ENCODE data around the gene CPM. TPM values are rescaled to one million over a fixed set of nuclear protein-coding genes. Genes with fewer than 3 reads are reported as not detected.

The CPM gene
- total RNA-seq, 2 experiments from 2014 or later = 0.34 to 0.58 TPM

- ChIA-PET CTCF (no interaction called here), POLR2A (no interaction called here)
- Mint-ChIP-seq H3K9me3 (ENCODE audit: insufficient read depth) (no peaks in the 10 kb centered on the region), H3K36me3 (ENCODE audit: low read depth) (no peaks in the 10 kb centered on the region), H3K4me1 (ENCODE audit: low read depth) (no peaks in the 10 kb centered on the region), H3K27me3 (ENCODE audit: low read depth) (peaks cover 3% of the 10 kb centered on the region), H3K27ac (no peak overlapping the region), H3K4me3 (no peak overlapping the region)
- DNase-seq = no peak
- no peak for ATAC-seq
These were observed 14.0 kb downstream of the CPM start for GRCh38 chr12:68918960-68919359.

DNA sequence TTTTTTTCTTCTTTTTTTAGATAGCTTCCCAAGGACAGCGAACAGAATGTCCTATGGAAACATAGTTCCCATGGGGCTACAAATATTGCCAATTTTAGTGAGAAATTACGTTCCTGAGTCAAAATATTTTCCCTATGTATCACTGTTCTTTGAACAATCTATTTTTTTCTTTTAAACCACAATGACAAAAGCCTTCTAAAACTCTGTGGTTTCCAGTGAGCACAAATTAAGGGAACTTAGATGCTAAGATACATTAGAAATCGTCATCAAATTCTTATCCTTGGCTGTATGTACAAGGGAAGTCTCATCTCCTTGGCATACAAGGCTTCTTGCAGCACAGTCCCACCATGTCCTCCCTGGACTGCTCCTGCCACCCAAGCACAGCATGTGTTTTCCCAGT is 17.9 kb downstream of the CPM start:
- no peak for ATAC-seq
- Mint-ChIP-seq H3K27ac (no peak overlapping the region), H3K9me3 (ENCODE audit: insufficient read depth) (no peaks in the 10 kb centered on the region), H3K4me3 (no peak overlapping the region), H3K36me3 (ENCODE audit: low read depth) (no peaks in the 10 kb centered on the region), H3K27me3 (ENCODE audit: low read depth) (no peaks in the 10 kb centered on the region), H3K4me1 (ENCODE audit: low read depth) (no peaks in the 10 kb centered on the region)
- DNase-seq = no peak
- POLR2A ChIA-PET = no interaction called here
- CTCF ChIA-PET = no interaction called here

DNA sequence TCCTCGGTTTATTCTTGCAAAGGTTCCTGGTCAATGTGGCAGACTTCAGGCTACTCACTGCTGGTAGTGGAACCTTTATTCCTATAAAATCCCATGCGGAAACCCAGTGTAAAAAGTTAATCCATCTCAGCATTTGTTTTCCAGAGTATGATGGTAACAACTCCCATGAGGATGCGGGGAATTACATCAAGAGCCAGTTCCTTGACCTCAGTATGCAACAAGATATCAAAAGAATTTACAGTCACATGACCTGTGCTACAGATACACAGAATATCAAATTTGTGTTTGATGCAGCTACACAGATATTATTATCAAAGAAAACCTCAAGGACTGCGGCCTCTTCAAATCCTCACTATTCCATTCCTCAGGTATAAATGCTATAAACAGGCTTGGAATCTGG is 19.3 kb downstream of the CPM start:
- Mint-ChIP-seq H3K9me3 (ENCODE audit: insufficient read depth) (no peaks in the 10 kb centered on the region), H3K36me3 (ENCODE audit: low read depth) (no peaks in the 10 kb centered on the region), H3K4me3 (no peak overlapping the region), H3K4me1 (ENCODE audit: low read depth) (no peaks in the 10 kb centered on the region), H3K27ac (no peak overlapping the region), H3K27me3 (ENCODE audit: low read depth) (no peaks in the 10 kb centered on the region)
- ChIA-PET CTCF (no interaction called here), POLR2A (no interaction called here)
- ATAC-seq = no peak
- DNase-seq = no peak

DNA sequence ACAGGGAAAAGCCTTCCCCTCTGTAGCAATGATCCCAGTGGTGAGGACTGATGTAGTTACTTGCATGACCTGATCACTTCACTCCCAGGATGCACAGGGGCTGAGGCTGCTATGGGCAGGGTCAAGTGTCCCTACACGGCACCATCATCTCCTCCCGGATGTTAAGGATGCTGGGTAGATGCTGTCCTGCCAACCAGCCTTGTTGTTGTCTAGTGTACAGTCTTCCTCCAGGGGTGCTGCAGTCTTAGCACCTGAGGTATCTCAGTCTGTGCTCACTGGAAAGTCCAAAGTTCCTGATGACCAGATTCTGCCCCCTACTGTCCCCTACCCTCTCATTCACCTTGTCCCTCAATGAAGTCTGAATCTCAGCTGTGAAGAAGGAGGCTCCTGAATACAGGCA is 20.1 kb downstream of the CPM start:
- Mint-ChIP-seq H3K27ac (no peak overlapping the region), H3K36me3 (ENCODE audit: low read depth) (no peaks in the 10 kb centered on the region), H3K4me3 (no peak overlapping the region), H3K27me3 (ENCODE audit: low read depth) (no peaks in the 10 kb centered on the region), H3K4me1 (ENCODE audit: low read depth) (no peaks in the 10 kb centered on the region), H3K9me3 (ENCODE audit: insufficient read depth) (no peaks in the 10 kb centered on the region)
- ChIA-PET CTCF (no interaction called here), POLR2A (no interaction called here)
- ATAC-seq (no peak), DNase-seq (no peak)

- ATAC-seq (no peak), DNase-seq (no peak)
- POLR2A ChIA-PET = no interaction called here
- no peaks in the 10 kb centered on the region for H3K36me3 Mint-ChIP-seq (ENCODE audit: low read depth)
- CTCF ChIA-PET = no interaction called here
- H3K4me3 Mint-ChIP-seq = no peak overlapping the region
- no peaks in the 10 kb centered on the region for H3K9me3 Mint-ChIP-seq (ENCODE audit: insufficient read depth)
- H3K4me1 Mint-ChIP-seq (ENCODE audit: low read depth) = no peaks in the 10 kb centered on the region
- no peaks in the 10 kb centered on the region for H3K27me3 Mint-ChIP-seq (ENCODE audit: low read depth)
- no peak overlapping the region for H3K27ac Mint-ChIP-seq
These were observed 21.7 kb downstream of the CPM start for GRCh38 chr12:68911197-68911718.

DNA sequence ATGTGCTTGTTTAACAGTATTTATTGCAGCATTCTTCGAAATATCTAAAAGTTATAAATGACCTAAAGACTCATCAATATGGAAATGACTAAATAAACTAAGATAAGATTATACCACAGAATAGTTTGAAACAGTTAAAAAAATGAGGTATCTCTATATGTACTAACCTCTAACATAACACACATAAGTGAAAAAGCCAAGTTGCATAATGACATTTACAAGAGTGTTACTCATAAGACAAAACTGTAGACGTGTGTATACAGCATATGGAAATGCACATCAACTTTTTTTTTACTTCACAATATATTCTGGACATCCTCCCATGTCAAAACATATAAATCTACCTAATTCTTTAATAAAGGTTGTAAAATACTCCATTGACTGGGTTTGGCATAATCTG is 22.8 kb downstream of the CPM start:
- no peaks in the 10 kb centered on the region for H3K27me3 Mint-ChIP-seq (ENCODE audit: low read depth)
- no peak overlapping the region for H3K4me3 Mint-ChIP-seq
- DNase-seq (no peak), ATAC-seq (no peak)
- H3K4me1 Mint-ChIP-seq (ENCODE audit: low read depth) = no peaks in the 10 kb centered on the region
- no peaks in the 10 kb centered on the region for H3K9me3 Mint-ChIP-seq (ENCODE audit: insufficient read depth)
- no peak overlapping the region for H3K27ac Mint-ChIP-seq
- POLR2A ChIA-PET = no interaction called here
- no peaks in the 10 kb centered on the region for H3K36me3 Mint-ChIP-seq (ENCODE audit: low read depth)
- CTCF ChIA-PET = no interaction called here

- no peaks in the 10 kb centered on the region for H3K27me3 Mint-ChIP-seq (ENCODE audit: low read depth)
- no peaks in the 10 kb centered on the region for H3K9me3 Mint-ChIP-seq (ENCODE audit: insufficient read depth)
- no peak for ATAC-seq
- H3K36me3 Mint-ChIP-seq (ENCODE audit: low read depth) = no peaks in the 10 kb centered on the region
- CTCF ChIA-PET = no interaction called here
- H3K27ac Mint-ChIP-seq = no peak overlapping the region
- DNase-seq = no peak
- H3K4me3 Mint-ChIP-seq = no peak overlapping the region
- POLR2A ChIA-PET = no interaction called here
- no peaks in the 10 kb centered on the region for H3K4me1 Mint-ChIP-seq (ENCODE audit: low read depth)
These were observed 24.9 kb downstream of the CPM start for GRCh38 chr12:68908076-68908475.

DNA sequence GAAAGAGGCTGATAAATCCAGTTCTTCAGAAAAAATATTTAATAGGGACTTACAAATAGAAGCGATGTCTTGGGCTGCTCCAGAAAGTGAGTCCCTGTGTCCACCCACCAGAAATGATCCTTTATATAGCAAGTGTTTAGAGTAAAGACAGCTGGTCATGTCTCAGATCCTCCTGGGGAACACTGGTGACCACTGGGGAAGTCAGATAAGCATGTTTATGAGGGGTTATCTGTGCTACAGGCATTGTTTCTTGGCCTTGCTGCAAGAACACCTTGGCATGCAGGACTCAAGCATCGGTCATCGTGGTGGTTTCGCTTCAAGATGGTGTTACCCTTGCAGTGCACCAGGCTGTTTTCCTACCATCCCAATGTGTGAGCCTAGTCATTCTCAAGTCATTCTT is 27.2 kb downstream of the CPM start:
- ChIA-PET CTCF (no interaction called here), POLR2A (no interaction called here)
- ATAC-seq = no peak
- DNase-seq = no peak
- peaks cover 4% of the 10 kb centered on the region for H3K27me3 Mint-ChIP-seq (ENCODE audit: low read depth)
- no peaks in the 10 kb centered on the region for H3K4me1 Mint-ChIP-seq (ENCODE audit: low read depth)
- no peak overlapping the region for H3K27ac Mint-ChIP-seq
- no peaks in the 10 kb centered on the region for H3K9me3 Mint-ChIP-seq (ENCODE audit: insufficient read depth)
- no peaks in the 10 kb centered on the region for H3K36me3 Mint-ChIP-seq (ENCODE audit: low read depth)
- no peak overlapping the region for H3K4me3 Mint-ChIP-seq

- no peak for ATAC-seq
- H3K4me3 Mint-ChIP-seq = no peak overlapping the region
- no peaks in the 10 kb centered on the region for H3K4me1 Mint-ChIP-seq (ENCODE audit: low read depth)
- H3K27ac Mint-ChIP-seq = no peak overlapping the region
- POLR2A ChIA-PET = no interaction called here
- no peaks in the 10 kb centered on the region for H3K36me3 Mint-ChIP-seq (ENCODE audit: low read depth)
- H3K9me3 Mint-ChIP-seq (ENCODE audit: insufficient read depth) = no peaks in the 10 kb centered on the region
- CTCF ChIA-PET = no interaction called here
- H3K27me3 Mint-ChIP-seq (ENCODE audit: low read depth) = peaks cover 10% of the 10 kb centered on the region
- no peak for DNase-seq
These were observed 28.5 kb downstream of the CPM start for GRCh38 chr12:68904351-68904962.

DNA sequence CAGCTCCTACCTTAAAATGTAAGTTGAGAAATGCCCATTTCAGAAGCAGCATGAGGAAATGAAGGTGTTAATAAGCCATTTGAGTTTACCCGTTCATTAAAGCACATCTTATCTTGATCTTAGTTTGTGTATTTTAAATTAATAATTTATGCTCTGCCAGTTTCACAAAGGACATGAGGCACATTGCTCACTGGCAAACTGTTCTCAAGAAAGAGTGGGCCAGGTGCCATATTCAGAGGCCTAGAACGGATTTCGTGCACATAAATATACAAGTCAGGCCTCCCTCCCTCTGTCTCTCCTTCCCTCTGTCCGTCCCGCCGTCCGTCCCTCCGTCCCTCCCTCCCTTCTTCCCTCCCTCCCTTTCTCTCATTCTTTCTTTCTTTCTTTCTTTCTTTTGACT is 29.5 kb downstream of the CPM start:
- Mint-ChIP-seq H3K4me3 (no peak overlapping the region), H3K27ac (no peak overlapping the region), H3K36me3 (ENCODE audit: low read depth) (no peaks in the 10 kb centered on the region), H3K9me3 (ENCODE audit: insufficient read depth) (no peaks in the 10 kb centered on the region), H3K27me3 (ENCODE audit: low read depth) (peaks cover 12% of the 10 kb centered on the region), H3K4me1 (ENCODE audit: low read depth) (no peaks in the 10 kb centered on the region)
- ATAC-seq (no peak), DNase-seq (no peak)
- POLR2A ChIA-PET = no interaction called here
- CTCF ChIA-PET = no interaction called here

DNA sequence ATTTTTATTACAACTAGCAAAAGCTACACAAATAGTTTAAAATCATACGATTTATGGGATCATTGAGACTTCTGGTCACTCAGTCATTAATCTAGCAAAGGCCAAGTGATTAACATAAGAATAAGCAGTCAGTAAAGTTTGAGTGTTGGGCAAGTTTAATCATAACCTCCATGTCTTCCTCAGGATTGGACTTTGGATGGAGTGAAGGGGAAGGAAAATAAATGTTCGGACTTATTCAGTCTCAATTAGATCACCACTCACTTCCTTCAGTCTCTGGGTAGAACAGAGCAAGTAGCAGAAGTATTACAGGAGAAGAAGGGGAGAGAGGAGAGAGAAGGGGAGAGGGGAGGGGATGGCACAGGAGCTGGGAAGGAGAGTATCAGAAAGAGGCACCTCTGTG is 31.4 kb downstream of the CPM start:
- no peaks in the 10 kb centered on the region for H3K4me1 Mint-ChIP-seq (ENCODE audit: low read depth)
- ATAC-seq = no peak
- H3K36me3 Mint-ChIP-seq (ENCODE audit: low read depth) = no peaks in the 10 kb centered on the region
- peaks cover 14% of the 10 kb centered on the region for H3K27me3 Mint-ChIP-seq (ENCODE audit: low read depth)
- H3K4me3 Mint-ChIP-seq = no peak overlapping the region
- H3K27ac Mint-ChIP-seq = no peak overlapping the region
- ChIA-PET CTCF (interaction anchor here (1.2 kb wide), 1 partner anchor 16 kb away, joined by 3 read pairs; no protein-coding TSS in a partner anchor), POLR2A (no interaction called here)
- H3K9me3 Mint-ChIP-seq (ENCODE audit: insufficient read depth) = no peaks in the 10 kb centered on the region
- no peak for DNase-seq

DNA sequence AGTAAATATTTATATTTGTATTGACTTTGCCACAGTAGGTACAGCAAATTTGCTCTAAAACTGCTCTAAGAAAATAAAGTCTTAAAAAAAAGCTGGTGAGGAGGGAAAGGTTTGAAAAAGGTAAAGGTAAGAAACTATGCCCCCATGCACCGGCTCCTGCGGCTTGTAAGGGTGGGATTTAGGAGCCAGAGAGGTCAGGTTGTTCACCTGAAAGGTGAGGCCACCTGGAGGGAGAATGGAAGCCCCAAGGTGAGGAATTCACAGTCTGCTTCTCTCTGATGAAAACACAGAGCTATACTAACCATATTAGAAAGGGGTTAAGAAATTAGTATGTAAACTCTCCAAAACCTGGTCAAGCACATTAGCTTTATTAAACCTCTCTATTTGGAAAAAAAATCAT is 31.8 kb downstream of the CPM start:
- no peak for DNase-seq
- H3K27me3 Mint-ChIP-seq (ENCODE audit: low read depth) = peaks cover 16% of the 10 kb centered on the region
- CTCF ChIA-PET = interaction anchor here (1.2 kb wide), 1 partner anchor 15 kb away, joined by 3 read pairs; no protein-coding TSS in a partner anchor
- no peak for ATAC-seq
- H3K4me3 Mint-ChIP-seq = no peak overlapping the region
- no peak overlapping the region for H3K27ac Mint-ChIP-seq
- H3K4me1 Mint-ChIP-seq (ENCODE audit: low read depth) = no peaks in the 10 kb centered on the region
- no peaks in the 10 kb centered on the region for H3K36me3 Mint-ChIP-seq (ENCODE audit: low read depth)
- POLR2A ChIA-PET = no interaction called here
- no peaks in the 10 kb centered on the region for H3K9me3 Mint-ChIP-seq (ENCODE audit: insufficient read depth)

- Mint-ChIP-seq H3K27me3 (ENCODE audit: low read depth) (peaks cover 21% of the 10 kb centered on the region), H3K4me1 (ENCODE audit: low read depth) (no peaks in the 10 kb centered on the region), H3K36me3 (ENCODE audit: low read depth) (no peaks in the 10 kb centered on the region), H3K9me3 (ENCODE audit: insufficient read depth) (no peaks in the 10 kb centered on the region), H3K27ac (no peak overlapping the region), H3K4me3 (no peak overlapping the region)
- DNase-seq (no peak), ATAC-seq (no peak)
- ChIA-PET POLR2A (no interaction called here), CTCF (no interaction called here)
These were observed 32.7 kb downstream of the CPM start for GRCh38 chr12:68900241-68900640.
